NCI-H2196 treated with DMSO at 0.1 percent for 48 hours (cell line): ENCODE results near the gene ARL16.

ENCODE experiments used
- DNase-seq: peaks from one replicate; lab custom pipeline; 2025; ENCODE audit not compliant: unreplicated experiment; lab: John Stamatoyannopoulos, UW

The ARL16 gene, protein sequence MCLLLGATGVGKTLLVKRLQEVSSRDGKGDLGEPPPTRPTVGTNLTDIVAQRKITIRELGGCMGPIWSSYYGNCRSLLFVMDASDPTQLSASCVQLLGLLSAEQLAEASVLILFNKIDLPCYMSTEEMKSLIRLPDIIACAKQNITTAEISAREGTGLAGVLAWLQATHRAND

DNA sequence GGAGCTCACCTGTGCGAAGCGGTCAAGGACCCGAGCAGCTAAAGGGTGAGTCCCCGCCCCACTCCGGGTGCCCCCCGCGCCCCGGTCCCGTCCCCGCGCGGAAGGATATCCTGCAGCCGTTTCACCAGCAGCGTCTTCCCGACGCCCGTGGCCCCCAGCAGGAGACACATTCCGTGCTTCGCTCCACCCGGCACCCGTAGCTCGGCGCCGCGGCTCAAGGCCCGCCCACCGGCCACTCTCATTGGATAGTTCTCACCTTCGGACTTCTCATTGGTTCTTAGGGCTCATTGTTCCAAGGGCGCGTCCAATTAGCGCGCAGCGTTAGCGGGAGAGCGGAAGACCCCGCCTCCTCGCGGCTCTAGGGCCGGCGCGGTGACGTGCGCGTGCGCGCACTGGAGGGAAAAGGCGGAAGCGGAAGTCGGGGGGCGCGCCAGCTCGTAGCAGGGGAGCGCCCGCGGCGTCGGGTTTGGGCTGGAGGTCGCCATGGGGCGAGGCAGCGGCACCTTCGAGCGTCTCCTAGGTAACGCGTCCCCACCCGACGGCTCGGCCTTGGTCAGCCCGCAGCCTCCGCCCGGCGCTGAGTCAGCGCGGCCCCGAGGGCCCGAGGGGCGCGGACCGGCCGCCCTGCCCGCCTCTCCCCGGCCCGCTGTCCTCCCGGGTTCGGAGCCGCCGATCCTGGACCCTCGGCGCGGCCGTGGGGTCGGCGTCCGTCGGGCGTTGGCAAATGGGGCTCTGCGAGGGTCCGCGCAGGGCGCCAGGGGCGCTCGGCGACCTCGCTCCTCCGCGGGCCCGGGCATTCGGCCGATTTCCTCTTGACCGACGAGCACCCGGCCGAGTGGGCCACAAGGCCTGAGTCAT lies at the start of gene ARL16, which contains the start of gene HGS:
Gene ARL16, minus strand, starts transcription at position 214 of the 858 bp plus-strand sequence. Its CDS starts 44 bp downstream, at position 170.
Gene HGS, plus strand, starts transcription at position 428 of the 858 bp plus-strand sequence. Its CDS starts 56 bp downstream, at position 484.
- DNase-seq: peak; percentile 99

DNA sequence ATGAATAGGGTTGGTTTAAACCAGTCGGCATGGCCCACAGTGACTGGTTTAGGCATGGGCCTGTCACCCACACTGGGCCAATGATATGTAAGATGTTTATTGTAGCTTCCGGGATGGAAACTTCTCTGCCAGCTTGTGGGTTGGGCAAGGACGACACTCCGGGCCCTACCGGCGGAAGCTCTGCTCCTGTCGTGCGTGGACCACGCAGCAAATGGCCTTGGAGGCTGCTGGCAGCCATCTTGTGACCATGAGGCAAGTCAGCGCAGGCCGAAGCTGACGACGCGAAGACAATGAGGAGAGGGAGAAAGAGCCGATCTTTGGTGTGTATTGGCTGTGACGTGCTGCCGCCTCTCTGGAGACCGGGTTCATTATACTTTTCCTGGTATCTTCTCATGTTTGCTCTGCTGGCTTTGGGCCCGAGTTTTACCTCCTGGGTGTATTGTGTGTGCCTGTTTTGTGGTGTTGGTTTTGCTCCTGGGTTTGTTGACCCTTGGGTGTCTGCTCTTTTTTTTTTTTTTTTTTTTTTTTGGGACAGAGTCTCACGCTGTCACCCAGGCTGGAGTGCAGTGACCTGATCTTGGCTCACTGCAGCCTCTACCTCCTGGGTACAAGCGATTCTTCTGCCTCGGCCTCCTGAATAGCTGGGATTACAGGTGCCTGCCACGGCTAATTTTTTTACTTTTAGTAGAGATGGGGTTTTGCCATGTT lies 43.9 kb upstream of the ARL16 start:
- DNase-seq: peak; percentile 98

DNA sequence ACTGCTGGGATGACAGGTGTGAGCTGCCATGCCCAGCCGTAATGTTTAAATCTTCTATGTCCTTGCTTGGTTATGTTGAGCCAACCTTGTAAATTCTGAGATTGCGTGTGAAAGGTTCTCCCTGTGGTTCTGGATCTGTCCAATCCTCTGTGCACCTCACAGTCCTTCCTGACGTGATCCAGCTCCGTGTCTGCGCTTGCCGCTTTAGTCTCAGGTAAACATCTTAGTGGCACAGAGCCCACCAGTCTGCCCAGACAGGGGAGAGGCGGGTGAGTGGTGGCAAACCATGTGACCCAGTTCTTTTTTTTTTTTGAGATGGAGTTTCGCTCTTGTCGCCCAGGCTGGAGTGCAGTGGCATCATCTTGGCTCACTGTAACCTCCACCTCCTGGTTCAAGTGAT lies 42.4 kb upstream of the ARL16 start:
- DNase-seq: no peak

DNA sequence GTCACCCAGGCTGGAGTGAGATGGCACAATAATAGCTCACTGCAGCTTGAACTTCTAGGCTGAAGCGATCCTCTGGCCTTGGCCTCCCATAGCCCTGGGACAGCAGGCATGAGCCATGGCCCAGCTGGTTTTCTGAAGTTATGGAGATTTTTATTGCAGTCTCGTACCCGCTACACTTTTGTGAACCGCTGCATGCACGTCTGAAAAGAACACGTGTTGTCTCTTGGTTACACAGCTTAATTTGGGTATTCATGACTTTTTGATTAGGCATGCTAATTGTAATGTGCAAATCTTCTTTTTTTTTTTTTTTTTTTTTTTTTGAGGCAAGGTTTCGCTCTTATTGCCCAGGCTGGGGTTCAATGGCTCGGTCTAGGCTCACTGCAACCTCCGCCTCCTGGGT lies 41.8 kb upstream of the ARL16 start:
- DNase-seq: no peak

DNA sequence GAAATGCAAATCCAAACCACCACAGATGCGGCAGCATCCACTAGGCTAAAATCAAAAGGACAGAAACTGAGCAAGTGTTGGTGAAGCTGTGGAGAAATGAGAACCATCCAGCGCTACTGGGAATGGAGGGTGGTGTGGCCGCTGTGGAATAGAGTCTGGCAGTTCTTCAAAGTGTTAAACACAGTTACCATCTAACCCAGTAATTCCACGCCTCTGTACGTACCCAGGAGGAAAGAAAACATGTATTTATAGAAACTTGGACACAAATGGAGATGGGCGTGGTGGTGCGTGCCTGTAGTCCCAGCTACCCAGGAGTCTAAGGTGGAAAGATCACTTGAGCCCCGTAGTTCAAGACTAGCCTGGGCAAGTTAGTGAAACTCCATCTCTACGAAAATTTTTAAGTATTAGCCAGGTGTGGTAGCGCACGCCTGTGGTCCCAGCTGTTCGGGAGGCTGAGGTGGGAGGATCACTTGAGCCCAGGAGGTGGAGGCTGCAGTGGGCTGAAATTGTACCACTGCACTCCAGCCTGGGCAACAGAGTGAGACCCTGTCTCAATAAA lies 40.1 kb upstream of the ARL16 start:
- DNase-seq: no peak

DNA sequence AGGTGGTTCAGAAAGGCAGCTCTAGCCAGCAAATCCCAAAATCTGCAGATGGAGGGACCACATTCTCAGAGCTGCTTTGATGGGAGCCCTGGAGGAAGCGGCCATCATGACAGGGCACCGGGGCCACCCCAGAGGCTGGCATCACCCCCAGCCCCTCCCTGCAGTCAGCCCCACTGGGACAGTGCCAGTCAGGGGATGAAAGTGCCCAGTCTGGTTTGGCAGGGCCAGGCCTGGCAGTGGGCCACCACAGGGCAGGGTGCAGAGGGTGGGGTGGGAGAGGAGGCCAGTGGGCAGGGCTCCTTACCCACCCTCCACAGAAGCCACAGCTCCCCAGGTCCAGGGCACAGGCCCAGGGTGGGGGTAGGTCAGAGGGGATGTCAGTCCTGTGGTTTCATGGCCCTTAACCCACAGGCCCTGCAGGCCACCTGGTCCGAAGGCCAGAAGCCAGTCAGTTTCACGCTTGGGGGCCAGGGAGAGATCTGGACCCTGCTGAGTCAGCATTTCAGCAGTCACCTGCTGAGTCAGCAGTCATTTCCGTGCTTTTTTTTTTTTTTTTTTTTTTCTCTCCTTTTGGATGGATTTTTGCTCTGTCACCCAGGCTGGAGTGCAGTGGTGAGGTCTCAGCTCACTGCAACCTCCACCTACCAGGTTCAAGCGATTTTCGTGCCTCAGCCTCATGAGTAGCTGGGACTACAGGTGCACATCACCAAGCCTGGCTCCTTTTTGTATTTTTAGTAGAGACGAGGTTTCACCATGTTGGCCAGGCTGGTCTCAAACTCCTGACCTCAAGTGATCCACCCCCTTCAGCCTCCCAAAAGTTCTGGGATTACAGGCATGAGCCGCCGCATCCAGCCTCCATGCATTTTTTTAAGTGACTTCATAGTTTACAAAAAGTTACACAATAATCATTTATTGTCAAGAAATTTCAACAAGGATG lies 38.9 kb upstream of the ARL16 start:
- peak; percentile 72 for DNase-seq

DNA sequence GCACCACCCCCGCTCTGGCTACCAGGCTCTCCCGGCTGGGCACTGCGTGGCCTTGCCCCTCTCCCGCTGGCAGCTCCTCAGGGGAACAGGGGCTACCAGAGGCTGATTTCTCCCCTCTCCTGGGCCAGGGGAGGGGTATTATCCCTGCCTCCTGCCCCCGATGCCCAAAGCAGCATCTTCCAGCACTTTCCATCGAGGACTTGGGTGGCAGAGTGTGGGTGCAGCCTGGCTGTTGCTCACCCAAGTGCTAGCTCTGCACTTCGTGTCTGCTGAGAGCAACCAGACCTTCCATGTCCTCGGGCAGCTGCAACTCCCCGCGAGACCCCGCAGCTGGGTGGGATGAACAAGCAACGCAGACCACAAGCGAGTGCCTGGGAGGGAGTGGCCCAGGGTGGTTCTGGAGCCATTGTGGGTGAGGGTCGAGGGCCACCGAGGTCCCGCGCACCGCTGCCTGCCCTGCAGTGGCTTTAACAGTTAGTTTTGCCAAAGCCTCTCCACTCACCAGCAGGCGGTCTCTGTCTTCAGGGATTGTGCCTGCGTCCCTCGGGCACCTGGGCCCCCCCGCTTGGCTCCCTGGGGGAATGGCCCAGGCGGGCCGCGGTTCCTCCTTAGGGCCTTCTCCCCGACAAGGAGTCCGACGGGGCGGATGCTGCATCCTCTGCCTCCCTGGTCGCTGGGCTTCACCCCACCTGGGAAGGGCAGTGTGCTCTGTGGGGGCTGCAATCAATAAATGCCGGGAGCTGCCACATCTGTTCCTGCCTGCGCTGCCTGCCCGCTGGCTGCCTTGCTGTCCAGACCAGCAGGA lies 36.9 kb upstream of the ARL16 start:
- no peak for DNase-seq

DNA sequence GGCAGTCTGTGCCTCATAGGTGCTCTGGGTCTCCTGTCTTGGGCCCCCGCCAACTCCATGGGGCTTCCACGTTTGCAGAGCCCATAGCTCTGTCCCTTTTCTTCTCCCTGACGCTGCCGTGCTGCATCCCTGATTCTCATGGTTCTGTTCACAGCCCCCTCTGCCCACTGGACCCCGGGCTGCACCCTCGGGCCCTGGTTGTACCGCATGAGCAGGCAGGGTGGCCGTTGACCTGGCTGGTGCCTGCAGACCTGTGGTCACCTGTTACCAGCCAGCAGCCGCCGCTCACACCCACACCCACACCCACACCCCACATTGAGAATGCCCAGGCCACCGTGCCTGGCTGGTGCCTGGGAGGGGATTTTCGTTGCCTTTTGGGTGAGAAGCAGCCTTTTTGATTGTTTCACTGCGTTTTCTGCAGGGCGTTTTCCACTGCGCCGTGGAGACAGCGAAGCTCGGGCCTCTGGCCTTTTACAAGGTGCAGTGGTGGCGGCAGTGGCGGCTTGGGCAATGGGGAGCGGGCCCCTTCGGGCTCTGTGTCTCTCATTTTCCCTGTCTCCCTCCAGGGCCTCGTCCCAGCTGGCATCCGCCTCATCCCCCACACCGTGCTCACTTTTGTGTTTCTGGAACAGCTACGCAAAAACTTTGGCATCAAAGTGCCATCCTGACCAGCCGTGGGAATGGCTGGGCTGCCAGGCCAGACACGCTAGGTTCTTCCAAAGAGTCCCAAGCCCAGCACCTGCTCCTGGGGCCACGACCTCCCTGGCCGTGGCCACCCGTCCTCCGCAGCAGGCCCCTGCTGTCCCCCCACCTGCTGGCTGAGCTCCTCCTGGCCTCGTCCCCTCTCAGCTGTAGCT lies 36.0 kb upstream of the ARL16 start:
- no peak for DNase-seq

DNA sequence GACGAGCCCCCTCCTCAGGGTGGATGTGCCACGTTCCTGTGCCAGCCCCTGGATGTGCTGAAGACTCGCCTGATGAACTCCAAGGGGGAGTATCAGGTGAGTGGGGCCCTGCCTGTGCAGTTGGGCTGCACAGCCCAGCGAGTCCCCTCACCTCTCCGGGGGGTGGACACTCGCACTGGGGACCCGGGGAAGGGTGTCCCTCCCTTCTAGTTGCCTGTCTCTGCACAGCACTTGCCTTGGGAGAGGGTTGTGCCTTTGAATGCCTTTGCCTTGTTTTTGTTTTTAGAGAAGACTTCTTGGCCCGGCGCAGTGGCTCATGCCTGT lies 34.1 kb upstream of the ARL16 start:
- DNase-seq: no peak

DNA sequence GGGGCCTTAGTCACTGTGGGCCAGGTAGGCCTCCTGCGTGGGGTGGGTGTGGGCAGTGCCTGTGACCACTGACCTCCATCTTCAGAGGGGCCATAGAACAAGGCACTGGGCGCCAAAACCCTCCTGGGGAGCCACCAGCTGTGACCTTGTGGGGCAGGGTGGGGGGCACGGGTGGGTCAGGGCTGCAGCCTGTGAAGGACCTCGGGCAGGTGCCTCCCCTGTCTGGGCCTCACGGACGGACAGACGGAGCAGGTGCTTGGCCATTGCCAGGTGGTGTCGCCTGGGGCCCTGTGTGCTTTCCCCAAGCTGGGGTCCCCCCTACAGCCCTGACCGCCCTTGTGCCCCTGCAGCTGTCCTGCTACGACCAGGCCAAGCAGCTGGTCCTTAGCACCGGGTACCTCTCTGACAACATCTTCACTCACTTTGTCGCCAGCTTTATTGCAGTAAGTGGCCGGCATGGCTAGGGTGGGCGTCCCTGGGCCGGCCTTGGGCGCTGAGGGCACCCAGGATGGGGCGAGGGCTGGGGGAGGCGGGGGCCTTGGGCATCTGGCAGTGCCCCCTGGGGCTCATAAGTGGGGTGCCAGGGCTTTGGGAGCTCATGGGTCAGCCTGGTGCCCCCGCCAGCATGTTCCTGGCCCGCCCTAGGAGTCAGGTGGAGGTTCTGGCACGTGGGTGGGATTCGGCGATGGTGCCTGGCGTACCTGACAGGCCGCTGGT lies 33.6 kb upstream of the ARL16 start:
- DNase-seq: no peak

DNA sequence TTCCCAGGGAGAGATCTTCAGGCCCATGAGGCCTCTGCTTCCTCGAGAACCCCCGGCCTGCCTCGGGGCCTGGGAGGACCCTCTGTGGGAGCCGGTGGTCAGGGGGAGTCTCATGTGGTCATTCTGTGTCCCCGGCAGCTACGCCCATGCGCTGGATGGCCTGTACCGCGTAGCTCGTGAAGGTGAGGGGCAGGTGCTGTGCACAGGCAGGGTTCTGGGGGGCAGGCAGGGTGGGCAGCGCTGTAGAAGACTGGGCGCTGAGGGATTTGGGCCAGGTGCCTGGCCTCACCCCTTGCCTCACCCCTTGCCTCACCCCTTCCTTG lies 33.0 kb upstream of the ARL16 start:
- DNase-seq: no peak

DNA sequence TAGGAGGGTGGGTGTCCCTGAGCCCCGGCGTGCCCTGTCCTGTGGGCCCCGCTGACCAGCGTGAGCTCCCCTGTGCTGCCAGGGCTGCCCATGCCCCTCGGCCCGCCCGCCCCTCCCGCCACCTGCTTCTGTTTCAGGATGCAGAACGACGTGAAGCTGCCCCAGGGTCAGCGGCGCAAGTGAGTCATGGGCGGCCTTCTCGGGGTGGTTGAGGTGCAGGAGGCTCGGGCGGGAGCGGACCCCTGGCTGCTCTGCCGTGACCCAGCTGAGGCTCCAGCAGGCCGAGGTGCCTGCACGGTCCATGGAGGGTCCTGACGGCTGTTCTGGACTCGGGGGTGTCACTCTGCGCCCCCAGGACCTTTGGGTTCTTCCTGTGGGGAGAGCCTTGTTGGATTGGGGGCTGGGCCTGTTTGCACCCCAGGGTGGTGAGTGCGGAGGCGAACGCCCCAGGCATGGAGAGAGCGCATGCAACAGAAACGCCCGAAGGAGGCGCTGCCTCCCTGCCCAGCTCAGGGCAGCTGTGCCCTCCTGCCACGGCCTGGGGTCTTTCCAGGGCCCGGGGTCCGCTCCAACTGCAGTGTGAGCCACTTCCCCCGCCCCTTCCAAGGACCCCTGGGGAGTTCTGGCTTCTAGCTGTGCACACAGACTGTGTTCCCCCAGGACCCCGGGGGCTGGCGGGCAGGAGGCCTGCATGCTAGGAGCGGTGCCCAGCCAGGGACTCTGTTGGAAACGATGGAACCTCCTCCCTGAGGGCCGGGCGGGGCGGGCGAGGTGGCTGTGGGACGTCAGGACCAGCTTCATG lies 32.5 kb upstream of the ARL16 start:
- no peak for DNase-seq

DNA sequence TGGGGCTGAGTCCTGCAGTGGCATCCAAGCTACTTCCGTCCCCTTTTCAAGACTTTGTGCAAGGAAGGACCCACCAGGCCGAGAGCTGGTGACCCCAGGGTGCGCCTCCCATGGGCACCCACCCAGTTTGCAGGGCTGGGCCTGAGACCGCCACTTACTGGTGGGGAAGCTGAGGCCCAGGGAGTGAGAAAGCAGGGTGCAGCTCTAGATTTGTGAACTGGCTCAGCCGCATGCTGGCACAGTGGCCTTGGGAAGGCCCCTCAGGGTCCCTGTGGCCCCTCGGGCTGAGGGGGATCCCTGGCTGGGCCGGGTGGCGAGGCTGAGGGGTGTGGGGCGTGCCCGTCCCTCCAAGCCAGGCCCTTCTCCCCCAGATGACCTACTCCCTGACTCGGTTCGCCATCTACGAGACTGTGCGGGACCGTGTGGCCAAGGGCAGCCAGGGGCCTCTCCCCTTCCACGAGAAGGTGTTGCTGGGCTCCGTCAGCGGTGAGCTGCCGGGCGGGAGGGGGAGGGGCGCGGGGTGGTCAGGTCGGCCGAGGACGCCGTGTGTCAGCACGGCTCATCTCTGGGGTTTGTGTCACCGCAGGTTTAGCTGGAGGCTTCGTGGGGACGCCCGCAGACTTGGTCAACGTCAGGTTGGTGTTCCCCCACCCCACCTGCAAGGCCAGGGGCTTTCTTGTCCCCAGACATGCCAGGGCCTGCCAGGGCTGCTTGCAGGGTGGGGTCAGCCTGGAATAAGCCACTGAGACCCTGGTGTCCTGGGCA lies 31.7 kb upstream of the ARL16 start:
- DNase-seq: no peak

DNA sequence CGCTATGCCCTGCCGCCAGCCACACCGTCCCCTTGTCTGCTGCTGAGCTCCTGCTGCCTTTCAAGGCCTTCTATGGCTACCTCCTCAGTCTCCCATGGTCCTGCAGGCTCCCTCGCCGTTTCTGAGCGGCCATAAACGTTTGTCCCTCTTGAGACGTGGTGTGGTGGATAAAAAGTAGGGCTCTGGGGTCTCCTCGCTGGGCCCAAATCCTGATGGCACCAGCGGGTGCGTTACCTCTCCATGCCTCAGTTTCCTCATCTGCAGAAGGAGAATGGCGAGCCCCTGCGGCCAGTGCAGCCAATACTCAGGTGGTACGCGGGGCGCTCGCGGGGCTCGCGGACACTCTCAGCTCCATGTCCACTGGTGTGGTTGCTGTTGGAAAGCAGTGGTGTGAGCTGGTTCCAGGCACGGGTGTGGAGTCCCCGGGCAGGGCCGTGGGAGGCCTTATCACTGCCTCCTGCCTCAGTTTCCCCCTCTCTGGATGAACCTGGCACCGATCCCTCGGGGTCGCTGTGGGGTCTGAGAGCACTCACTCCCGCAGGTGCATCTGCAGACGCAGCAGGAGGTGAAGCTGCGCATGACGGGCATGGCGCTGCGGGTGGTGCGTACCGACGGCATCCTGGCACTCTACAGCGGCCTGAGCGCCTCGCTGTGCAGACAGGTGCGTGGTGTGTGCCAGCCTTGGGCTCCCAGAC lies 31.0 kb upstream of the ARL16 start:
- no peak for DNase-seq

DNA sequence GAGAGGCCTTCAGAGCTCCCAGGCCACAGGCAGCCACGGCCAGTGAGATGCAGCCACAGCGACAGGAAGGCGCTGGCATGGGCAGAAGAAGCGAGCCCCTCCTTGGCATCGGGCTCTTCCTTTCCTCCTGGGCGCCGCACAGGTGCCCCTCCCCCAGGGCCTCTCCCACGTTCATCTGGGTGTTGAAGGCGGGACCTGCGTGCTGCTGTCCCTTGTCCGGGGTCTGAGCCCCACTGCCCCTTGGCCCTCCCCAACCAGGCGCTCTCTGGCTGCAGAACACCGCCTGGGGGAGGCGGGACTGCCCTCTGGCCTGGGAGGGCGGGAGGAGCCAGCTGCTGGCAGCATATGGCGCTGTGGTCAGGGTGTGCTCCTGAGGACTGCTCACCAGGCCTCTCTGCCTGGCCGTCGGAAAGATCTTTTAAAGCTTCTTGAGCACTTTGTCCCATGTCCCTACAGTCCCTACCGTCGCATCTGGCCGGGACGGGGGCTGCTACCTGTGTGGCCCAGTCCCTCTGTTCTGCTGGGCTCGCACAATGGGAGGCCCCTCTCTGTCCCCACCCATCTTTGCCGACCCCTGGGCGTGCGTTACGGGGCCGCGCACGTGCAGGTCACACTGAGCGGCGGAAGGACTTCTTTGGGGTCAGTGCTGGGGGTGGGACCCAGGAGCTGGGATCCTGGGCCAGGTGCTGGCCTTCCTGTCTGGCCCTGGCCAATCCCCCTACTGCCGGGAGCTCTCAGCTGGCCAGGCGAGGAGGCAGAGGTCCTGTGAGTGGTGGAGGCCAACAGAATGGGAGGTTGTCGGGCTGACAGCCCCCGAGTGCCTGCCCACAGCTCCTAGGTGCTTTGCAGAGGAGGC lies 30.2 kb upstream of the ARL16 start:
- DNase-seq: peak; percentile 88
